Breast epithelium (tissue), 4 donors: ENCODE measurements around the gene GRM1. TPM values are rescaled to one million over a fixed set of nuclear protein-coding genes. Genes with fewer than 3 reads are reported as not detected.
A peak's percentile ranks its signal among the peaks of the same experiment; 100 is the strongest.

Source experiments
- DNase-seq, 2 donors: peaks; one replicate each; pipeline ENCODE4 v3.0.0-alpha.2; 2019; ENCODE audit warnings: low spot score in 2 of 2
- H3K27ac ChIP-seq, 2 donors: fragments of 200-600 bp; sonication (generic) in 1 of 2; one replicate each; pipeline ENCODE4 v1.5.1; 2016 to 2019; ENCODE audit warnings: mild to moderate bottlenecking in 1 of 2
- H3K27me3 ChIP-seq, 2 donors: fragments of 200-600 bp; sonication (generic) in 1 of 2; one replicate each; pipeline versions ENCODE4 v1.5.1 to v1.6.0; 2017 to 2019; ENCODE audit warnings: control low read depth in 1 of 2, mild to moderate bottlenecking in 1 of 2
- H3K36me3 ChIP-seq: fragments of 200-600 bp; one replicate; pipeline ENCODE4 v1.5.1; 2019
- H3K4me1 ChIP-seq, 2 donors: fragments of 200-600 bp; sonication (generic); one replicate each; pipeline ENCODE4 v1.5.1; 2016 to 2019; ENCODE audit warnings: control low read depth in 1 of 2
- H3K4me3 ChIP-seq, 3 donors: fragments of 200-600 bp; sonication (generic); 1 replicate in 2 of 3; 2 replicates in 1 of 3; pipeline ENCODE4 v1.5.1; 2016 to 2019; ENCODE audit warnings: mild to moderate bottlenecking in 3 of 3, moderate library complexity in 2 of 3
- H3K9me3 ChIP-seq, 2 donors: fragments of 200-600 bp; sonication (generic) in 1 of 2; one replicate each; pipeline ENCODE4 v1.5.1; 2016 to 2019; ENCODE audit warnings: control low read depth in 1 of 2
- CTCF ChIP-seq, 3 donors: fragments of 450-650 bp; IDR thresholded peaks; one replicate each; pipeline ENCODE4 v1.5.1; 2016 to 2017; ENCODE audit warnings: antibody characterized with exemption in 3 of 3, mild to moderate bottlenecking in 3 of 3, moderate library complexity in 3 of 3
- POLR2A ChIP-seq: fragments of 450-650 bp; IDR thresholded peaks from one replicate; pipeline ENCODE4 v1.6.1; 2016; ENCODE audit warnings: antibody characterized with exemption, mild to moderate bottlenecking, moderate library complexity
- POLR2AphosphoS5 ChIP-seq, 3 donors: sonication (generic); formaldehyde crosslinking; IDR thresholded peaks; one replicate each; pipeline ENCODE4 v1.6.1; 2017; ENCODE audit warnings: antibody characterized with exemption in 3 of 3
- intact Hi-C: fragments of 100-400 bp; cut with DNase I; formaldehyde crosslinking; loops from one replicate; pipeline ENCODE4 v1.15.1; 2023; ENCODE audit warnings: low total_unique reads
- total RNA-seq, 3 donors: library from RNA; depleted of rRNA; stranded (reverse); fragments of >200 nt; gene quantifications; one replicate each; pipeline ENCODE4 v1.1.0, GENCODE V29; 2016

GRM1 gene
- total RNA-seq, 3 donors from 2014 or later, result 0.15 to 0.16 TPM; not detected in 1

GRCh38 chr6:146426516-146426915, 397.7 kb downstream of the GRM1 start:
- H3K27ac ChIP-seq, result no peak overlapping the region
- intact Hi-C loops, result no loop called here
- TF ChIP-seq POLR2A, result no peak
- TF ChIP-seq CTCF (IDR thresholded peaks at IDR 0.05), result no peak
- no peak for TF ChIP-seq POLR2AphosphoS5 (IDR thresholded peaks at IDR 0.05)

GRCh38 chr6:146429831-146430230, 401.0 kb downstream of the GRM1 start:
- no peak overlapping the region for H3K27ac ChIP-seq
- no peaks in the 10 kb centered on the region for H3K9me3 ChIP-seq
- no peaks in the 10 kb centered on the region for H3K27me3 ChIP-seq
- intact Hi-C loops, result no loop called here
- no peaks in the 10 kb centered on the region for H3K36me3 ChIP-seq
- DNase-seq, result no peak
- no peak overlapping the region for H3K4me3 ChIP-seq
- peaks cover 0 to 5% of the 10 kb centered on the region in 2 donors for H3K4me1 ChIP-seq
- TF ChIP-seq POLR2A, result no peak
- TF ChIP-seq POLR2AphosphoS5 (IDR thresholded peaks at IDR 0.05), result no peak
- TF ChIP-seq CTCF (IDR thresholded peaks at IDR 0.05), result no peak

More at GRCh38 chr6:146426516-146426915, 397.7 kb downstream of the GRM1 start:
- Histone ChIP-seq H3K4me3 (no peak overlapping the region), H3K27me3 (no peaks in the 10 kb centered on the region), H3K36me3 (no peaks in the 10 kb centered on the region), H3K9me3 (no peaks in the 10 kb centered on the region), H3K4me1 (no peaks in the 10 kb centered on the region)
- DNase-seq, result no peak

GRCh38 chr6:146433881-146434731, 405.2 kb downstream of the GRM1 start:
- Histone ChIP-seq H3K36me3 (no peaks in the 10 kb centered on the region), H3K27ac (no peak overlapping the region), H3K9me3 (no peaks in the 10 kb centered on the region), H3K4me1 (peaks cover 0 to 6% of the 10 kb centered on the region in 2 donors), H3K27me3 (no peaks in the 10 kb centered on the region), H3K4me3 (peak overlapping the region; percentile 45 to 67 (median 45))
- intact Hi-C loops, result no loop called here
- TF ChIP-seq POLR2A (no peak), POLR2AphosphoS5 (IDR thresholded peaks at IDR 0.05) (no peak), CTCF (IDR thresholded peaks at IDR 0.05) (no peak)
- no peak for DNase-seq

GRCh38 chr6:146434732-146435390, 406.0 kb downstream of the GRM1 start:
- Histone ChIP-seq H3K4me3 (peak overlapping the region; percentile 45 to 67 (median 45)), H3K27me3 (no peaks in the 10 kb centered on the region), H3K4me1 (peaks cover 0 to 6% of the 10 kb centered on the region in 2 donors), H3K9me3 (no peaks in the 10 kb centered on the region), H3K36me3 (no peaks in the 10 kb centered on the region), H3K27ac (no peak overlapping the region)
- no peak for DNase-seq
- intact Hi-C loops, result no loop called here
- TF ChIP-seq CTCF (IDR thresholded peaks at IDR 0.05) (no peak), POLR2AphosphoS5 (IDR thresholded peaks at IDR 0.05) (no peak), POLR2A (no peak)

- intact Hi-C loops, result no loop called here
- H3K27ac ChIP-seq, result no peak overlapping the region
- no peak overlapping the region for H3K4me3 ChIP-seq
- H3K27me3 ChIP-seq, result no peaks in the 10 kb centered on the region
- H3K36me3 ChIP-seq, result no peaks in the 10 kb centered on the region
- H3K9me3 ChIP-seq, result no peaks in the 10 kb centered on the region
- H3K4me1 ChIP-seq, result no peaks in the 10 kb centered on the region
- DNase-seq, result no peak
- TF ChIP-seq CTCF (IDR thresholded peaks at IDR 0.05), result no peak
These were observed 413.0 kb downstream of the GRM1 start for GRCh38 chr6:146441907-146442306.
